Ascending aorta (tissue), 2 donors: Measurements from ENCODE around the gene VWF. TPM values are rescaled to one million over a fixed set of nuclear protein-coding genes. Genes with fewer than 3 reads are reported as not detected.

Experiments
- DNase-seq, 2 donors: peaks; one replicate each; pipeline ENCODE4 v3.0.0-alpha.2; 2019; ENCODE audit warnings: low spot score in 2 of 2
- H3K27ac ChIP-seq, 2 donors: fragments of 200-600 bp; sonication (generic); one replicate each; pipeline ENCODE4 v1.5.1; 2016 to 2017; ENCODE audit warnings: mild to moderate bottlenecking in 1 of 2
- H3K27me3 ChIP-seq: fragments of 200-600 bp; sonication (generic); one replicate; pipeline ENCODE4 v1.5.1; 2017
- H3K36me3 ChIP-seq, 2 donors: fragments of 200-600 bp; sonication (generic); one replicate each; pipeline ENCODE4 v1.5.1; 2016
- H3K4me1 ChIP-seq, 2 donors: fragments of 200-600 bp; sonication (generic); one replicate each; pipeline ENCODE4 v1.5.1; 2016 to 2017; ENCODE audit warnings: mild to moderate bottlenecking in 1 of 2
- H3K4me3 ChIP-seq, 2 donors: fragments of 200-600 bp; sonication (generic); one replicate each; pipeline ENCODE4 v1.5.1; 2016 to 2017; ENCODE audit warnings: mild to moderate bottlenecking in 1 of 2
- H3K9me3 ChIP-seq, 2 donors: fragments of 200-600 bp; sonication (generic); one replicate each; pipeline ENCODE4 v1.5.1; 2016
- CTCF ChIP-seq, 3 experiments: fragments of 200-600 bp in 2 of 3; fragments of 450-650 bp in 1 of 3; sonication (generic) in 2 of 3; IDR thresholded peaks; one replicate each; pipeline ENCODE4 v1.5.1; 2016 to 2019; ENCODE audit warnings: antibody characterized with exemption in 3 of 3, mild to moderate bottlenecking in 1 of 3, moderate library complexity in 1 of 3
- intact Hi-C: fragments of 100-400 bp; cut with DNase I; formaldehyde crosslinking; loops from one replicate; pipeline ENCODE4 v1.15.1; 2023
- total RNA-seq: library from RNA; depleted of rRNA; stranded (reverse); fragments of >200 nt; gene quantifications from one replicate; pipeline ENCODE4 v1.1.0, GENCODE V29; 2016

The VWF gene
- total RNA-seq, 1 donor from 2014 or later = 1,026 TPM

DNA sequence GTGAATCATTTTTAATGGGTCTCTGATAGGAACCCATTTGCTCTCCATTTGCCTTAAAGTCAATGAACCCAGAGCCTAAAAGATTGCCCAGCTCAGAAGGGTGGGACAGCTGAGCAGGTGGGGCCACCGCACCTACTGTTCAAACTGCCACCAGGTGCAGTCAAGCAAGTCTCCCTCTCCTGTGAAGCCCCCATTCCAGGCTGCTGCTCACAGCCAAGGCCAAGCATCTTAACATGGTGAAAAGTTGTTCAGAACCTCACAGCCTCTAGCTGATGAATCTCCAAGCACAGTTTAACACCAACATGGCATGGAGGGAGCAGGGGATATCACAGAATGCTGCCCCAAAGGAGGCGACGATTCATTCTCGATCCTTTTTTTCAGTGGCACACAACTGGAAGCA, 209.0 kb downstream of the VWF start:
- no peak for DNase-seq
- intact Hi-C loops = no loop called here
- Histone ChIP-seq H3K9me3 (no peaks in the 10 kb centered on the region), H3K27ac (no peak overlapping the region), H3K4me3 (no peak overlapping the region), H3K36me3 (no peaks in the 10 kb centered on the region), H3K27me3 (no peaks in the 10 kb centered on the region), H3K4me1 (no peaks in the 10 kb centered on the region)
- TF ChIP-seq CTCF (IDR thresholded peaks at IDR 0.05) = no peak

DNA sequence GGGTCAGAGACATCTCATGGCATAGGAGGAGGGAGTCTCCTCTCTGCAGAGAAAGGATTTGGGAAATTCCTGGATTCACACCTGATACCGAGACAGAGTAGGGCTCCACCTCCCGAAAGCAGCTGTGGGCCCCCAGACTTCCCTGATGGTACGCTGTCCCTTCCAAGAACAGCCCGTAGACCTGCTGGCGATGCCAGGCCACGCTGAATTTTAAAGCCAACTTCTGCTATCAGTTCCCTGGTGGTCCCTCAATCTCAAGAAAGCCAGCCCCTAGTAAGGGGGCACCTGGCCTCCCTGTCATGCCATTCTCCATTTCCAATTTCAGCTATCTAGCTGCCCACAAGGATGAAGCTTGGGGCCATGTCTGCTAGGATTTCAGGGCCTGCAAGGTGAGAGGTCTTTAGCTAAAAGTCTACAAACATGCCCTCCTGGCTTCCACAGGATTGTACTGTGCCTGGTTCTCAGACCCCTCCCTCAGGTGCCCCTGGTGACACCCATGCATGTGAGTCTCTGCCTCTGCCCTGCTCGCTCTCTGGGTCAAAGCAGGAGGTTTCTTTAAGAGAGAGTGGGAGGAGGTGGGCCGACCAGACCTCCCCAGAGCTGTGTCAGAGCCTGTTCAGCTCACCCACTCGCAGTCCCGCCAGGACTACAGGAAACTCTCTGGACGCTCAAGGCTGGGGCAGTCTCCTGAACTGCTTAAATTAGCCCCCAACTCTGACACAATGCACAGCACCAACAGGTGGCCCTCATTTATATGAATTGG, 209.9 kb downstream of the VWF start:
- DNase-seq = no peak
- no peaks in the 10 kb centered on the region for H3K4me1 ChIP-seq
- H3K27me3 ChIP-seq = no peaks in the 10 kb centered on the region
- H3K9me3 ChIP-seq = no peaks in the 10 kb centered on the region
- no peak for TF ChIP-seq CTCF (IDR thresholded peaks at IDR 0.05)
- no peak overlapping the region for H3K4me3 ChIP-seq
- intact Hi-C loops = no loop called here
- no peak overlapping the region for H3K27ac ChIP-seq
- H3K36me3 ChIP-seq = no peaks in the 10 kb centered on the region

DNA sequence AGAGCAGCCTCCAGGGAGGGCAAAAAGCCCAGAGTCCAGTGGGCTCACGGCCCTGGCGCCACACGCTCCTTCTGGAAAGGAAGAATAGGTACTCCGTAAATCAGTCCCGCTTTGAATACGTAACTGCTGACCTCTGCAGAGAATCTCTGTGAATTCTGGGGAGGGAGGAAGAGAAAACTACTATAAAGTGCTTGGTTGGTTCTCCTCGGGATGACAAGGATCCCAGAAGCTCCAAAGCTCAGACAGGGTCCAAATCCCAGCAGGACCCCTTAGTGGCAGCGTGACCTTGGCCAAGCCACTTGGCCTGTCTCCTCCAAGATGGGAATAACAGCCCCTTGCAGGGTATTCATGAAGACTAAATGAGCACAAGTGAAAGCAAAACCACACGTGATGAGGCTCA, 211.1 kb downstream of the VWF start:
- no peak for DNase-seq
- no peaks in the 10 kb centered on the region for H3K36me3 ChIP-seq

GRCh38 chr12:5912437-5913334, 211.8 kb downstream of the VWF start:
- no peak overlapping the region for H3K27ac ChIP-seq
- no peaks in the 10 kb centered on the region for H3K9me3 ChIP-seq
- H3K4me1 ChIP-seq = no peaks in the 10 kb centered on the region
- intact Hi-C loops = no loop called here
- no peak for DNase-seq
- H3K36me3 ChIP-seq = no peaks in the 10 kb centered on the region
- H3K27me3 ChIP-seq = no peaks in the 10 kb centered on the region
- no peak for TF ChIP-seq CTCF (IDR thresholded peaks at IDR 0.05)
- no peak overlapping the region for H3K4me3 ChIP-seq

More for the DNA sequence above, 211.1 kb downstream of the VWF start:
- no peak for TF ChIP-seq CTCF (IDR thresholded peaks at IDR 0.05)
- Histone ChIP-seq H3K27me3 (no peaks in the 10 kb centered on the region), H3K9me3 (no peaks in the 10 kb centered on the region), H3K27ac (no peak overlapping the region), H3K4me3 (no peak overlapping the region), H3K4me1 (no peaks in the 10 kb centered on the region)
- intact Hi-C loops = no loop called here

DNA sequence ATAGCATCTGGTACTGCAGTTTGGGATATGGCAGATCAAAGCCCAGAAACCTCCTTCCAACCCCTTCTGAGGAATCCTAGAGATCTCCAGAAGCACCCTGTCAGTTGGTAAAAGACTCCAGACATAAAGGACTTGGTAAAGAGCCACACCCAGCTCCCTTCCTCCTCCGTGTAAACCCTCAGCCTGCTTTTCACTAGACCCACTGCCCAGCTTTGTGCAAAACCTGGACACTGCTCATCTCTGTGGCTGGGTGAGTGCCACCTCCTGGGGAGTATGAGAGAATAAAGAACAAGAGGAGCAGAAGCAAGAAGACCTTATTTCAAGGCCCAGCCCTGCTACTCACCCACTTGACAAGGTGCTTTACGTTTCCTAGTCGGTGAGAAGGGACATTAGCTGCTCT, 212.5 kb downstream of the VWF start:
- no peak for TF ChIP-seq CTCF (IDR thresholded peaks at IDR 0.05)
- H3K36me3 ChIP-seq = no peaks in the 10 kb centered on the region
- intact Hi-C loops = no loop called here
- H3K27ac ChIP-seq = no peak overlapping the region
- H3K9me3 ChIP-seq = no peaks in the 10 kb centered on the region
- H3K27me3 ChIP-seq = no peaks in the 10 kb centered on the region
- H3K4me3 ChIP-seq = no peak overlapping the region
- H3K4me1 ChIP-seq = no peaks in the 10 kb centered on the region
- no peak for DNase-seq
